Measurements from ENCODE around the gene MT4.

The MT4 gene

DNA sequence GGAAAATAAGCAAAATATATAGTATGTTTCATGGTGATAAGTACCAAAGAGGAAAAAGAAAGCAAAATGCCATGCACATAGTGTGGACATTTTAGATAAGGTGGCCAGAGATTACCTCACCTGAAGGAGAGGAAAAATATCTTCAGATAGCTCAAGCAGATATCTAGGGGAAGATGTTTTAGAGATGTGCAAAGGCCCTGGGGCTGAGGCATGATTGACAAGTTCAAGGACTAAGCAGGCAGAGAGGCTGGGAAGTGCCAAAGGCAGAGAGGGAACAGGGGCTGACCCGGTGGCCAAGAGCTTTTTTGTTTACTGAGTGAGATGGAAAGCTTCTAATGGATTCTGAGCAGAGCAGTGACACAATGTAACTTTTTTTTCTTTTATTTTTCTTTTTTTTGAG, 4.4 kb upstream of the MT4 start:
- H3K4me3 ChIP-seq (ENCODE audit: low read depth in 1 of 2, low read length in 1 of 2): no peak overlapping the region
- peaks cover 38% of the 10 kb centered on the region for H3K27me3 ChIP-seq
- H3K27ac ChIP-seq: no peak overlapping the region
- no peaks in the 10 kb centered on the region for H3K9me3 ChIP-seq
- H3K4me1 ChIP-seq (ENCODE audit: control insufficient read depth in 1 of 2, insufficient read depth in 1 of 2, low read depth in 1 of 2, low read length in 1 of 2): no peaks in the 10 kb centered on the region
- no peaks in the 10 kb centered on the region for H3K36me3 ChIP-seq
- no peak for TF ChIP-seq CTCF (IDR thresholded peaks at IDR 0.05)

DNA sequence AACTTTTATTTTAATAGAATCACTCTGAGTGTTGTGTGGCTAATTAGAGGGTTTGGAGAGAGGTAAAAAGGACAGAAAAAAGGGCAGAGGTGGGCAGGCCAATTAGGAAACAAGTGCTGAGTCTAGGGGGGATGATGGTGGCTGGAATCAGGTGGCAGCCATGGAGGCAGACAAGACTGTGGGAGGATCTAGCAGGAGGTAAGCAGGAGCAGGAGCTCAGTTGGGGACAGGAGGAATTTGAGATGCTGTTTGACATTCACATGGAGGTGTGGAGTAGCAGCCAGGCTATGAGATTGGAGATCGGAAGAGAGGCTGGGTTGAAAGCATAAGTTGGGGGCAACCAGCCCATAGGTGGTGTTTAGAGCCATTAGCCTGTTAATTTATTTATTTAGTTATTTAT, 3.7 kb upstream of the MT4 start:
- Histone ChIP-seq H3K9me3 (no peaks in the 10 kb centered on the region), H3K27me3 (peaks cover 41% of the 10 kb centered on the region), H3K27ac (no peak overlapping the region), H3K4me3 (ENCODE audit: low read depth in 1 of 2, low read length in 1 of 2) (no peak overlapping the region), H3K4me1 (ENCODE audit: control insufficient read depth in 1 of 2, insufficient read depth in 1 of 2, low read depth in 1 of 2, low read length in 1 of 2) (no peaks in the 10 kb centered on the region), H3K36me3 (no peaks in the 10 kb centered on the region)
- no peak for TF ChIP-seq CTCF (IDR thresholded peaks at IDR 0.05)

- H3K4me3 ChIP-seq (ENCODE audit: low read depth in 1 of 2, low read length in 1 of 2): no peak overlapping the region
- no peaks in the 10 kb centered on the region for H3K36me3 ChIP-seq
- no peaks in the 10 kb centered on the region for H3K4me1 ChIP-seq (ENCODE audit: control insufficient read depth in 1 of 2, insufficient read depth in 1 of 2, low read depth in 1 of 2, low read length in 1 of 2)
- H3K27me3 ChIP-seq: peaks cover 15% of the 10 kb centered on the region
- TF ChIP-seq CTCF (IDR thresholded peaks at IDR 0.05): no peak
- H3K27ac ChIP-seq: no peak overlapping the region
- H3K9me3 ChIP-seq: no peaks in the 10 kb centered on the region
These were observed 5.1 kb downstream of the MT4 start for GRCh38 chr16:56569971-56570370.

DNA sequence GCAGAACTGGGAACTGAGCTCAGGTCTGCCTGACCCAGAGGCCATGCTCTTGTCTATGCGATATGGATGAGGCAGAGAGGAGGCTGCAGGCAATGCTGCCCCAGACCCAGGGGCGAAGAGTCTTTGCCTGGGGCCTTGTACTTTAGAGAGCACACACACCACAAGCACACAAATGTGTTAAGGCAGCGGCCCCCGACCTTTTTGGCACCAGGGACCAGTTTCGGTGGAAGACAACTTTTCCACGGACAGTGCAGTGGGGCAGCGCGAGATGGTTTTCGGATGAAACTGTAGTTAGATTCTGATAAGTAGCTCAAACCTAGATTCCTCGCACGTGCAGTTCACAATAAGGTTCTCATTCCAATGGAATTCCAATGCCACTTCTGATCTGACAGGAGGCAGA, 6.7 kb downstream of the MT4 start:
- Histone ChIP-seq H3K4me1 (ENCODE audit: control insufficient read depth in 1 of 2, insufficient read depth in 1 of 2, low read depth in 1 of 2, low read length in 1 of 2) (no peaks in the 10 kb centered on the region), H3K36me3 (no peaks in the 10 kb centered on the region), H3K27ac (no peak overlapping the region), H3K9me3 (no peaks in the 10 kb centered on the region), H3K4me3 (ENCODE audit: low read depth in 1 of 2, low read length in 1 of 2) (no peak overlapping the region), H3K27me3 (peaks cover 16% of the 10 kb centered on the region)
- TF ChIP-seq CTCF (IDR thresholded peaks at IDR 0.05): no peak

DNA sequence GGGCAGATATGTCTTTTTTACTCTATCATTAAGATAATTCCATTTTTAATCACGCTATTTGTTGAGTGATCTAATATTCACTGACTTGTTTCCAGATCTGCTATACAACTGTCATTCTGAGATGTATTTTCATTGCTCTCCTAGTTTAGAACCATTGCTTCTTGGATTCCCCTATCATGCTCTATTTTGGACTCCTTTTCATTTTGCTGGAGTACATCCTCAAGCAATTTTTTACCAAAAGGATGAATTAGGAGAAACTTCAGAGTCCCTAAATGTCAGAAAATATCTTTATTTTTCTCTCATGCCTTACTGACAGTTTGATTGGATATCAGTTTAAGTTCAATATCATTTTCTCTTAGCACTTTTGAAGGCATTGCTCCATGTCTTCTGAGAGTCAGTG, 9.8 kb downstream of the MT4 start:
- H3K27ac ChIP-seq: no peak overlapping the region
- no peak for TF ChIP-seq CTCF (IDR thresholded peaks at IDR 0.05)
- H3K9me3 ChIP-seq: no peaks in the 10 kb centered on the region
- H3K4me3 ChIP-seq (ENCODE audit: low read depth in 1 of 2, low read length in 1 of 2): no peak overlapping the region
- no peaks in the 10 kb centered on the region for H3K4me1 ChIP-seq (ENCODE audit: control insufficient read depth in 1 of 2, insufficient read depth in 1 of 2, low read depth in 1 of 2, low read length in 1 of 2)
- peaks cover 8% of the 10 kb centered on the region for H3K27me3 ChIP-seq
- no peaks in the 10 kb centered on the region for H3K36me3 ChIP-seq
